Ectodermal cell (in vitro differentiated cells): ENCODE measurements around the gene SARDH.
"Not testable (repeated sequence)": the region's sequence is repeated elsewhere in the genome, so short reads cannot be mapped to it uniquely, and the experiment has no call there.

Source experiments
- H3K27ac ChIP-seq: 2 replicates; pipeline ENCODE4 v1.7.0; 2013; ENCODE audit warnings: mild to moderate bottlenecking, low read depth, low read length; ENCODE audit not compliant: insufficient read depth, poor library complexity, severe bottlenecking
- H3K27me3 ChIP-seq: 2 replicates; pipeline ENCODE4 v1.7.0; 2013; ENCODE audit warnings: mild to moderate bottlenecking, low read length; ENCODE audit not compliant: insufficient read depth, control insufficient read depth, poor library complexity, severe bottlenecking
- H3K36me3 ChIP-seq: one replicate; pipeline ENCODE4 v1.7.0; 2013; ENCODE audit warnings: low read length; ENCODE audit not compliant: control insufficient read depth, insufficient read depth
- H3K4me1 ChIP-seq: one replicate; pipeline ENCODE4 v1.7.0; 2013; ENCODE audit warnings: low read length; ENCODE audit not compliant: control insufficient read depth, insufficient read depth
- H3K4me3 ChIP-seq: 2 replicates; pipeline ENCODE4 v1.7.0; 2013; ENCODE audit warnings: low read depth, low read length, control low read depth; ENCODE audit not compliant: insufficient read depth
- H3K9me3 ChIP-seq: 2 replicates; pipeline ENCODE4 v1.7.0; 2013; ENCODE audit warnings: mild to moderate bottlenecking, low read length, moderate library complexity; ENCODE audit not compliant: control insufficient read depth
- WGBS, 2 experiments: methylation state at CpG; one replicate each; pipeline ENCODE4 v1.1.7; 2013; ENCODE audit warnings: missing lambda C conversion rate in 2 of 2; 5-methylcytosine and 5-hydroxymethylcytosine counted together

The SARDH gene

GRCh38 chr9:133758228-133758627 lies 20.1 kb upstream of the SARDH start:
- WGBS, 2 experiments, result 91 to 92% methylated on average over 7 of the region's 7 CpGs
- Histone ChIP-seq H3K4me1 (no peaks in the 10 kb centered on the region), H3K27me3 (no peaks in the 10 kb centered on the region), H3K36me3 (no peaks in the 10 kb centered on the region), H3K27ac (no peak overlapping the region), H3K9me3 (no peaks in the 10 kb centered on the region), H3K4me3 (no peak overlapping the region)

- Histone ChIP-seq H3K9me3 (no peaks in the 10 kb centered on the region), H3K4me1 (no peaks in the 10 kb centered on the region), H3K27ac (no peak overlapping the region), H3K27me3 (no peaks in the 10 kb centered on the region), H3K4me3 (no peak overlapping the region), H3K36me3 (no peaks in the 10 kb centered on the region)
- WGBS, 2 experiments, result 90 to 91% methylated on average over 9 of the region's 9 CpGs
These were observed 16.6 kb upstream of the SARDH start for GRCh38 chr9:133754688-133755227.

- no peaks in the 10 kb centered on the region for H3K36me3 ChIP-seq
- no peaks in the 10 kb centered on the region for H3K27me3 ChIP-seq
- H3K4me3 ChIP-seq, result no peak overlapping the region
- H3K9me3 ChIP-seq, result no peaks in the 10 kb centered on the region
- H3K27ac ChIP-seq, result no peak overlapping the region
- H3K4me1 ChIP-seq, result no peaks in the 10 kb centered on the region
- WGBS, 2 experiments, result 96 to 97% methylated on average over 6 of the region's 6 CpGs
These were observed 16.0 kb upstream of the SARDH start for GRCh38 chr9:133754187-133754586.

- 84 to 87% methylated on average over 9 of the region's 9 CpGs for WGBS, 2 experiments
- H3K4me1 ChIP-seq, result no peaks in the 10 kb centered on the region
- H3K4me3 ChIP-seq, result no peak overlapping the region
- H3K9me3 ChIP-seq, result no peaks in the 10 kb centered on the region
- H3K27me3 ChIP-seq, result no peaks in the 10 kb centered on the region
- no peaks in the 10 kb centered on the region for H3K36me3 ChIP-seq
- H3K27ac ChIP-seq, result no peak overlapping the region
These were observed 14.7 kb upstream of the SARDH start for GRCh38 chr9:133752739-133753446.

GRCh38 chr9:133750982-133751649 lies 13.0 kb upstream of the SARDH start:
- H3K4me1 ChIP-seq, result no peaks in the 10 kb centered on the region
- WGBS, 2 experiments, result 89 to 90% methylated on average over 9 of the region's 9 CpGs
- H3K27me3 ChIP-seq, result no peaks in the 10 kb centered on the region
- no peaks in the 10 kb centered on the region for H3K36me3 ChIP-seq
- no peak overlapping the region for H3K27ac ChIP-seq
- no peak overlapping the region for H3K4me3 ChIP-seq
- H3K9me3 ChIP-seq, result no peaks in the 10 kb centered on the region

GRCh38 chr9:133747309-133747708 lies 9.2 kb upstream of the SARDH start:
- Histone ChIP-seq H3K9me3 (no peaks in the 10 kb centered on the region), H3K27ac (no peak overlapping the region), H3K36me3 (no peaks in the 10 kb centered on the region), H3K4me3 (no peak overlapping the region), H3K27me3 (no peaks in the 10 kb centered on the region), H3K4me1 (no peaks in the 10 kb centered on the region)

- whole genome bisulfite sequencing, 2 experiments, result 95% methylated on average over 31 of the region's 31 CpGs
- not testable (repeated sequence) for H3K4me3 ChIP-seq, H3K36me3 ChIP-seq, H3K27me3 ChIP-seq, H3K4me1 ChIP-seq, H3K27ac ChIP-seq, H3K9me3 ChIP-seq
These were observed 6.4 kb upstream of the SARDH start for GRCh38 chr9:133744528-133744927.

GRCh38 chr9:133742849-133743444 lies 4.8 kb upstream of the SARDH start:
- H3K4me3 ChIP-seq, result no peak overlapping the region
- peaks cover 5% of the 10 kb centered on the region for H3K4me1 ChIP-seq
- no peaks in the 10 kb centered on the region for H3K9me3 ChIP-seq
- H3K27ac ChIP-seq, result no peak overlapping the region
- no peaks in the 10 kb centered on the region for H3K36me3 ChIP-seq
- H3K27me3 ChIP-seq, result no peaks in the 10 kb centered on the region
- 20 to 30% methylated on average over 8 of the region's 8 CpGs for WGBS, 2 experiments

- Histone ChIP-seq H3K27ac (no peak overlapping the region), H3K27me3 (no peaks in the 10 kb centered on the region), H3K36me3 (no peaks in the 10 kb centered on the region), H3K4me3 (no peak overlapping the region), H3K9me3 (no peaks in the 10 kb centered on the region), H3K4me1 (peaks cover 12% of the 10 kb centered on the region)
- 94 to 96% methylated on average over 7 of the region's 7 CpGs for WGBS, 2 experiments
These were observed 4.1 kb upstream of the SARDH start for GRCh38 chr9:133742251-133742650.

GRCh38 chr9:133741716-133742115 lies 3.6 kb upstream of the SARDH start:
- 95 to 96% methylated on average over 14 of the region's 14 CpGs for WGBS, 2 experiments
- H3K4me3 ChIP-seq, result no peak overlapping the region
- no peak overlapping the region for H3K27ac ChIP-seq
- H3K36me3 ChIP-seq, result no peaks in the 10 kb centered on the region
- H3K9me3 ChIP-seq, result no peaks in the 10 kb centered on the region
- H3K4me1 ChIP-seq, result peaks cover 13% of the 10 kb centered on the region
- no peaks in the 10 kb centered on the region for H3K27me3 ChIP-seq
